ENCODE data around the gene SYNPO2. TPM values are rescaled to one million over a fixed set of nuclear protein-coding genes. Genes with fewer than 3 reads are reported as not detected.
"Not testable (repeated sequence)": the region's sequence is repeated elsewhere in the genome, so short reads cannot be mapped to it uniquely, and the experiment has no call there.

Gene SYNPO2
- total RNA-seq, 2 experiments from 2014 or later = 0.12 to 0.19 TPM

- no peaks in the 10 kb centered on the region for H3K36me3 Mint-ChIP-seq
- intact Hi-C loops (cut with micrococcal nuclease) = no loop called here
- no peak overlapping the region for H3K27ac Mint-ChIP-seq
- ChIA-PET CTCF (no interaction called here), POLR2A (no interaction called here)
- no peak overlapping the region for H3K4me3 Mint-ChIP-seq
- no peak for DNase-seq
- H3K27me3 Mint-ChIP-seq = no peaks in the 10 kb centered on the region
- H3K9me3 Mint-ChIP-seq = no peaks in the 10 kb centered on the region
- H3K4me1 Mint-ChIP-seq (ENCODE audit: low read depth) = peaks cover 8% of the 10 kb centered on the region
These were observed 80.7 kb downstream of the SYNPO2 start for GRCh38 chr4:118969359-118969758.

- Mint-ChIP-seq H3K36me3 (no peaks in the 10 kb centered on the region), H3K27me3 (no peaks in the 10 kb centered on the region), H3K4me1 (ENCODE audit: low read depth) (peaks cover 8% of the 10 kb centered on the region), H3K9me3 (no peaks in the 10 kb centered on the region), H3K4me3 (no peak overlapping the region), H3K27ac (no peak overlapping the region)
- intact Hi-C loops (cut with micrococcal nuclease) = no loop called here
- ChIA-PET CTCF (no interaction called here), POLR2A (no interaction called here)
- DNase-seq = no peak
These were observed 83.5 kb downstream of the SYNPO2 start for GRCh38 chr4:118972167-118972566.

- intact Hi-C loops (cut with micrococcal nuclease) = no loop called here
- Mint-ChIP-seq H3K9me3 (no peaks in the 10 kb centered on the region), H3K27ac (no peak overlapping the region), H3K36me3 (no peaks in the 10 kb centered on the region), H3K4me3 (no peak overlapping the region), H3K4me1 (ENCODE audit: low read depth) (peaks cover 3% of the 10 kb centered on the region), H3K27me3 (no peaks in the 10 kb centered on the region)
- no peak for DNase-seq
- CTCF ChIA-PET = interaction anchor here (1.3 kb wide), 1 partner anchor 8 kb away, joined by 3 read pairs; no protein-coding TSS in a partner anchor
- POLR2A ChIA-PET = no interaction called here
These were observed 84.6 kb downstream of the SYNPO2 start for GRCh38 chr4:118973295-118973694.

GRCh38 chr4:118974758-118975157, 86.1 kb downstream of the SYNPO2 start:
- ChIA-PET CTCF (interaction anchor here (1.1 kb wide), 1 partner anchor 9 kb away, joined by 3 read pairs; no protein-coding TSS in a partner anchor), POLR2A (no interaction called here)
- H3K4me3 Mint-ChIP-seq = no peak overlapping the region
- no peaks in the 10 kb centered on the region for H3K4me1 Mint-ChIP-seq (ENCODE audit: low read depth)
- intact Hi-C loops (cut with micrococcal nuclease) = no loop called here
- no peaks in the 10 kb centered on the region for H3K36me3 Mint-ChIP-seq
- no peak for DNase-seq
- H3K9me3 Mint-ChIP-seq = no peaks in the 10 kb centered on the region
- no peaks in the 10 kb centered on the region for H3K27me3 Mint-ChIP-seq
- no peak overlapping the region for H3K27ac Mint-ChIP-seq

- DNase-seq = no peak
- ChIA-PET CTCF (interaction anchor here (1.1 kb wide), 1 partner anchor 8 kb away, joined by 3 read pairs; no protein-coding TSS in a partner anchor), POLR2A (no interaction called here)
- no peak overlapping the region for H3K27ac Mint-ChIP-seq
- H3K4me3 Mint-ChIP-seq = no peak overlapping the region
- no peaks in the 10 kb centered on the region for H3K27me3 Mint-ChIP-seq
- no peaks in the 10 kb centered on the region for H3K4me1 Mint-ChIP-seq (ENCODE audit: low read depth)
- no peaks in the 10 kb centered on the region for H3K9me3 Mint-ChIP-seq
- intact Hi-C loops (cut with micrococcal nuclease) = no loop called here
- no peaks in the 10 kb centered on the region for H3K36me3 Mint-ChIP-seq
These were observed 87.0 kb downstream of the SYNPO2 start for GRCh38 chr4:118975449-118976192.

- intact Hi-C loops (cut with micrococcal nuclease); H3K36me3 Mint-ChIP-seq; H3K4me1 Mint-ChIP-seq (ENCODE audit: low read depth); H3K4me3 Mint-ChIP-seq; DNase-seq; H3K27ac Mint-ChIP-seq; POLR2A ChIA-PET; H3K27me3 Mint-ChIP-seq; CTCF ChIA-PET; H3K9me3 Mint-ChIP-seq: not testable (repeated sequence)
These were observed 87.5 kb downstream of the SYNPO2 start for GRCh38 chr4:118976193-118976560.

- H3K36me3 Mint-ChIP-seq; H3K27ac Mint-ChIP-seq; H3K27me3 Mint-ChIP-seq; H3K4me1 Mint-ChIP-seq (ENCODE audit: low read depth); H3K9me3 Mint-ChIP-seq; intact Hi-C loops (cut with micrococcal nuclease); POLR2A ChIA-PET; H3K4me3 Mint-ChIP-seq; DNase-seq: not testable (repeated sequence)
- CTCF ChIA-PET = interaction anchor here (0.6 kb wide), 1 partner anchor 331 kb away, joined by 3 read pairs; no protein-coding TSS in a partner anchor
These were observed 88.4 kb downstream of the SYNPO2 start for GRCh38 chr4:118977100-118977499.

- H3K4me1 Mint-ChIP-seq (ENCODE audit: low read depth) = peaks cover 1% of the 10 kb centered on the region
- H3K9me3 Mint-ChIP-seq = no peaks in the 10 kb centered on the region
- peaks cover 2% of the 10 kb centered on the region for H3K27me3 Mint-ChIP-seq
- H3K4me3 Mint-ChIP-seq = no peak overlapping the region
- no peaks in the 10 kb centered on the region for H3K36me3 Mint-ChIP-seq
- ChIA-PET POLR2A (no interaction called here), CTCF (interaction anchor here (2.3 to 2.6 kb wide), 2 partner anchors 61 to 648 kb away, joined by 11 to 12 read pairs; partner anchors contain the start of gene PDE5A)
- DNase-seq = no peak
- H3K27ac Mint-ChIP-seq = no peak overlapping the region
- intact Hi-C loops (cut with micrococcal nuclease) = loop anchor here (5.0 kb wide), 1 partner anchor 513 kb away; no protein-coding TSS in a partner anchor
These were observed 91.1 kb downstream of the SYNPO2 start for GRCh38 chr4:118979712-118980111.

- Mint-ChIP-seq H3K4me1 (ENCODE audit: low read depth) (peaks cover 1% of the 10 kb centered on the region), H3K27me3 (peaks cover 2% of the 10 kb centered on the region), H3K36me3 (no peaks in the 10 kb centered on the region), H3K9me3 (no peaks in the 10 kb centered on the region), H3K27ac (no peak overlapping the region), H3K4me3 (no peak overlapping the region)
- POLR2A ChIA-PET = no interaction called here
- intact Hi-C loops (cut with micrococcal nuclease) = loop anchor here (1.0 to 5.0 kb wide), 3 partner anchors 511 to 1069 kb away; no protein-coding TSS in a partner anchor
- CTCF ChIA-PET = interaction anchor here (0.6 to 2.6 kb wide), 11 partner anchors 8 to 1075 kb away, joined by 3 to 12 read pairs (median 4); partner anchors contain the start of gene PDE5A
- DNase-seq = no peak
These were observed 92.7 kb downstream of the SYNPO2 start for GRCh38 chr4:118981171-118981838.

GRCh38 chr4:118981839-118982381, 93.3 kb downstream of the SYNPO2 start:
- DNase-seq = peak; percentile 55
- Mint-ChIP-seq H3K9me3 (no peaks in the 10 kb centered on the region), H3K36me3 (no peaks in the 10 kb centered on the region), H3K27me3 (peaks cover 2% of the 10 kb centered on the region), H3K4me1 (ENCODE audit: low read depth) (peaks cover 1% of the 10 kb centered on the region), H3K27ac (no peak overlapping the region), H3K4me3 (no peak overlapping the region)
- ChIA-PET CTCF (interaction anchor here (0.6 to 2.6 kb wide), 11 partner anchors 9 to 1075 kb away, joined by 3 to 12 read pairs (median 4); partner anchors contain the start of gene PDE5A), POLR2A (no interaction called here)
- intact Hi-C loops (cut with micrococcal nuclease) = loop anchor here (1.0 to 5.0 kb wide), 4 partner anchors 60 to 1068 kb away; no protein-coding TSS in a partner anchor

- H3K27me3 Mint-ChIP-seq = peaks cover 2% of the 10 kb centered on the region
These were observed 94.6 kb downstream of the SYNPO2 start for GRCh38 chr4:118983293-118983692.

GRCh38 chr4:118983831-118984230, 95.2 kb downstream of the SYNPO2 start:
- H3K4me1 Mint-ChIP-seq (ENCODE audit: low read depth) = peaks cover 1% of the 10 kb centered on the region
- H3K27me3 Mint-ChIP-seq = peaks cover 2% of the 10 kb centered on the region
- H3K4me3 Mint-ChIP-seq = no peak overlapping the region
- H3K27ac Mint-ChIP-seq = no peak overlapping the region
- no peaks in the 10 kb centered on the region for H3K36me3 Mint-ChIP-seq
- H3K9me3 Mint-ChIP-seq = no peaks in the 10 kb centered on the region
- DNase-seq = no peak
- intact Hi-C loops (cut with micrococcal nuclease) = loop anchor here (5.0 kb wide), 1 partner anchor 508 kb away; no protein-coding TSS in a partner anchor
- ChIA-PET POLR2A (no interaction called here), CTCF (interaction anchor here (0.6 to 1.6 kb wide), 5 partner anchors 9 to 644 kb away, joined by 3 to 4 read pairs (median 3); partner anchors contain the start of gene PDE5A)

More at GRCh38 chr4:118983293-118983692, 94.6 kb downstream of the SYNPO2 start:
- no peak for DNase-seq
- POLR2A ChIA-PET = no interaction called here
- H3K4me3 Mint-ChIP-seq = no peak overlapping the region
- H3K27ac Mint-ChIP-seq = no peak overlapping the region
- H3K4me1 Mint-ChIP-seq (ENCODE audit: low read depth) = peaks cover 1% of the 10 kb centered on the region
- intact Hi-C loops (cut with micrococcal nuclease) = loop anchor here (5.0 kb wide), 1 partner anchor 509 kb away; no protein-coding TSS in a partner anchor
- CTCF ChIA-PET = interaction anchor here (0.6 to 1.6 kb wide), 4 partner anchors 8 to 645 kb away, joined by 3 to 4 read pairs (median 3); partner anchors contain the start of gene PDE5A
- H3K36me3 Mint-ChIP-seq = no peaks in the 10 kb centered on the region
- no peaks in the 10 kb centered on the region for H3K9me3 Mint-ChIP-seq
